ENCODE data around the gene BUB3. TPM values are rescaled to one million over a fixed set of nuclear protein-coding genes. Genes with fewer than 3 reads are reported as not detected.

The BUB3 gene
- total RNA-seq, 2 donors from 2014 or later: 35.4 to 36.9 TPM

GRCh38 chr10:123203393-123204126 lies 49.4 kb downstream of the BUB3 start:
- no peak overlapping the region for H3K4me3 ChIP-seq
- no peak overlapping the region for H3K27ac ChIP-seq
- no peaks in the 10 kb centered on the region for H3K4me1 ChIP-seq
- peaks cover 0 to 9% of the 10 kb centered on the region in 2 donors for H3K9me3 ChIP-seq
- H3K27me3 ChIP-seq: no peaks in the 10 kb centered on the region
- no peak for TF ChIP-seq CTCF (IDR thresholded peaks at IDR 0.05)
- H3K36me3 ChIP-seq: no peaks in the 10 kb centered on the region
- DNase-seq (ENCODE audit: low spot score): no peak

GRCh38 chr10:123204127-123204461 lies 49.9 kb downstream of the BUB3 start:
- Histone ChIP-seq H3K4me3 (no peak overlapping the region), H3K36me3 (no peaks in the 10 kb centered on the region), H3K27ac (no peak overlapping the region), H3K9me3 (peaks cover 0 to 9% of the 10 kb centered on the region in 2 donors), H3K27me3 (no peaks in the 10 kb centered on the region), H3K4me1 (no peaks in the 10 kb centered on the region)
- DNase-seq (ENCODE audit: low spot score): no peak
- TF ChIP-seq CTCF (IDR thresholded peaks at IDR 0.05): no peak

- no peak for DNase-seq (ENCODE audit: low spot score)
- Histone ChIP-seq H3K4me3 (no peak overlapping the region), H3K4me1 (no peaks in the 10 kb centered on the region), H3K27ac (no peak overlapping the region), H3K9me3 (peaks cover 0 to 9% of the 10 kb centered on the region in 2 donors), H3K36me3 (no peaks in the 10 kb centered on the region), H3K27me3 (no peaks in the 10 kb centered on the region)
- TF ChIP-seq CTCF (IDR thresholded peaks at IDR 0.05): no peak
Measured at GRCh38 chr10:123205041-123205440, 50.8 kb downstream of the BUB3 start.

- DNase-seq (ENCODE audit: low spot score): no peak
- Histone ChIP-seq H3K4me1 (no peaks in the 10 kb centered on the region), H3K27ac (no peak overlapping the region)
Measured at GRCh38 chr10:123212063-123212462, 57.9 kb downstream of the BUB3 start.

GRCh38 chr10:123212640-123213039 lies 58.4 kb downstream of the BUB3 start:
- peaks cover 0 to 24% of the 10 kb centered on the region in 2 donors for H3K9me3 ChIP-seq
- TF ChIP-seq CTCF (IDR thresholded peaks at IDR 0.05): no peak
- H3K27me3 ChIP-seq: no peaks in the 10 kb centered on the region
- H3K36me3 ChIP-seq: no peaks in the 10 kb centered on the region
- DNase-seq (ENCODE audit: low spot score): no peak
- no peak overlapping the region for H3K27ac ChIP-seq
- H3K4me1 ChIP-seq: no peaks in the 10 kb centered on the region
- no peak overlapping the region for H3K4me3 ChIP-seq

More at GRCh38 chr10:123212063-123212462, 57.9 kb downstream of the BUB3 start:
- Histone ChIP-seq H3K27me3 (no peaks in the 10 kb centered on the region), H3K4me3 (no peak overlapping the region), H3K36me3 (no peaks in the 10 kb centered on the region), H3K9me3 (peaks cover 0 to 28% of the 10 kb centered on the region in 2 donors)
- TF ChIP-seq CTCF (IDR thresholded peaks at IDR 0.05): no peak

- Histone ChIP-seq H3K4me3 (no peak overlapping the region), H3K4me1 (no peaks in the 10 kb centered on the region), H3K36me3 (no peaks in the 10 kb centered on the region), H3K9me3 (peaks cover 0 to 19% of the 10 kb centered on the region in 2 donors), H3K27ac (no peak overlapping the region), H3K27me3 (no peaks in the 10 kb centered on the region)
- no peak for DNase-seq (ENCODE audit: low spot score)
- no peak for TF ChIP-seq CTCF (IDR thresholded peaks at IDR 0.05)
Measured at GRCh38 chr10:123213192-123213591, 59.0 kb downstream of the BUB3 start.
